GM21528 (cell line): ENCODE data around the gene INPP5K.
"Not testable (repeated sequence)": the region's sequence is repeated elsewhere in the genome, so short reads cannot be mapped to it uniquely, and the experiment has no call there.

ENCODE experiments used
- ATAC-seq: cut with Tn5 transposase; IDR thresholded peaks from one replicate; pipeline ENCODE4 v1.9.1; 2021; ENCODE audit warnings: mild to moderate bottlenecking, moderate library complexity; ENCODE audit not compliant: unreplicated experiment, low FRiP score

INPP5K gene

DNA sequence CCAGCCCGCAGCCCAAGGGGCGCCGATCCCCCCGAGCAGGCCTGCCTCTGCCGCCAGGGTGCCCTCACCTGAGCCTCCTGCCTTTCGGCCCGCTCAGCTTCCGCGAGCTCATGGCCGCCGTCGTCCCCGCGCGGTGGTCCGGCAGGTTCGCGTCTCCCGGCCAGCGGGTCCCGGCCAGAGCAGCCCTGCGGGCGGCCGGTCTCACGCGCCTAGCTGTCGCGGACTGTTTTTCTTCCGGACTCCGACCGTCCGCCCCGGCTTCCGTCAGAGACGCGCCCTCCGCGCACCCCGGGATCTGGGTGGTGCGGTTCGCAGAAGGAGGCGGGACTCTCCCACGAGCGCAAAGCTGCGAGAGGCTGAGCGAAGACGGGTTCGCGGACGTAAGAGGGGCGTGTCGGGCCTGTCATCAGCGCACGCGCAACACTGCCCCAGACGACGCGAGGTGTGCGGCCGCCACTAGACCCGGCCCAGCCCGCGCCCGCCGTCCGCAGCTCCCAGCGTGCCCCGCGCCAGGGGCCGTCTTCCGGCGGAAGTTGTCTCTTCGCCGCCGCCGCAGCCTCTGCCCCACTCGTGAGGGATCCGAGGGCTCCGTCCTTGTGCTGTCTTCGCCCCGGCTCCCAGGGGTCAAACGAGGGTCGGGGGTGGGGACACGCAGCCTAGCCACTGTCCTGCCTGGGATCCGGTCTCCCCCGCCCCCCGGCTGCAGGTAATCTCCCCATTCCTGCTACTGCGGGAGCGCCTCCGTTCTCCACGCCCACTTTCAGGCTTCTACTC, at the start of gene INPP5K:
INPP5K (minus strand) TSS at position 225 of the 774 bp plus-strand sequence; CDS start at position 112, 113 bp downstream.
- peak; percentile 77 for ATAC-seq

DNA sequence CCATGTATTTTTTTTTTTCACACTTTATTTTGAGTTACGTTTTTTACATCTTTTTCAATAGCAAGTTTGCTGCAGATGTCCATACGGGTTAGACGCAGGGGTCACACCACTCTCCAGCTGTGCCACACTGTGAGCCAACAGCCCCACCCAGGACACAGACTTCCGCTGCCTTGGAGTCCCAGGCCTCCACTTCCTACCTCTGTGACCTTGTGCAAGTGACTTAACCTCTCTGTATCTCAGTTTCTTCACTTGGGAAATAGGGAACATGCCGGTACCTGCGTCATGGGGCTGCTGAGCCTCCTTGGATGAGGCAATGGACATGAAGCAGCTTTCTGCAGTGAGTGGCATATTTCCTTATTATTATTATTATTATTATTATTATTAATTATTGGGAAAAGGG, 49.5 kb upstream of the INPP5K start:
- ATAC-seq: no peak

DNA sequence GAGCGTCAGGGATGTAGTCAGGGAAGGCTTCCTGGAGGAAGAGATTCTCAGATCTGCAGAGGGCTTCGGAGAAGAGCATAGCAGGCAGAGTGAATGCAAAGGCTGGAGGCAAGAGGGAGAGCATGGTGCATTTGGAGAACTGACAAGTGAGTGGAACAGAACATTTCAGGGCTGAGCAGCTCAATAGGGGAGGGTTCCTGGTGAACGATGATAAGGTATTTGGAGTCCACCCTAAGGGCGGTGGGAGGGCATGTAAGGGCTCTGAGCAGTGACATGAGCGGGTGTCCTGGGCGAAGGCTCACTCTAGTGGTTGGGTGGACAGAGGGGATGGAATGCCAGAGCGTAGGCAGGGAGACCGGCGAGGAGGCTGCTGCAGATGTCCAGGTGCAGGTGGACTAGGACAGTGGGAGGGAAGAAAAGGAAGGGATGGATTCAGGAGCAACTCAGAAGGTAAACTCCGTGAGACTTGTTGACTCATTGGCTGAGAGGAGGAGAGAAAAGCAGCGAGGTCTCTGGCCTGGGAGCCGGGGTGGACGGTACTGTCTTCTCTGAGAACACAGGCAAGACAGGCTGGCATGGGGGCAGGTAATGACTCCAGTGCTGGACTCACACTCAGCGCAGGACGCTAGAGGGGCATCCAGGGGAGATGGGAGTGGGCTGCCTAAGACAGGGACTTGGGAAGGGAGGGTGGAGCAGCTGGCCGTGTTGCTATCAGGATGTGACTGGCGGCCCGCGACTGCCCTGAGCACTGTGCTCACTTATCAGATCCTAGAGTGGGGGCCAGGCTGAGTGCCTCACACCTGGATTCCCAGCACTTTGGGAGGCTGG, 47.6 kb upstream of the INPP5K start:
- no peak for ATAC-seq

DNA sequence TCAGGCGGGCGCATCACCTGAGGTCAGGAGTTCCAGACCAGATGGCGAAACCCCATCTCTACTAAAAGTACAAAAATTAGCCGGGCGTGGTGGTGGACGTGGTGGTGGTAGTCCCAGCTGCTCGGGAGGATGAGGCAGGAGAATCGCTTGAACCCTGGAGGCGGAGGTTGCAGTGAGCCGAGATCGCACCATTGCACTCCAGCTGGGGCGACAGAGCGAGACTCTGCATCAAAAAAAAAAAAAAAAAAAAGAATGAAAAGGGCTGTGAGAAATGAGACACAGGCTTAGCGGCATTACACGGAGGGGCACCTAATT, 47.0 kb upstream of the INPP5K start:
- ATAC-seq: not testable (repeated sequence)

DNA sequence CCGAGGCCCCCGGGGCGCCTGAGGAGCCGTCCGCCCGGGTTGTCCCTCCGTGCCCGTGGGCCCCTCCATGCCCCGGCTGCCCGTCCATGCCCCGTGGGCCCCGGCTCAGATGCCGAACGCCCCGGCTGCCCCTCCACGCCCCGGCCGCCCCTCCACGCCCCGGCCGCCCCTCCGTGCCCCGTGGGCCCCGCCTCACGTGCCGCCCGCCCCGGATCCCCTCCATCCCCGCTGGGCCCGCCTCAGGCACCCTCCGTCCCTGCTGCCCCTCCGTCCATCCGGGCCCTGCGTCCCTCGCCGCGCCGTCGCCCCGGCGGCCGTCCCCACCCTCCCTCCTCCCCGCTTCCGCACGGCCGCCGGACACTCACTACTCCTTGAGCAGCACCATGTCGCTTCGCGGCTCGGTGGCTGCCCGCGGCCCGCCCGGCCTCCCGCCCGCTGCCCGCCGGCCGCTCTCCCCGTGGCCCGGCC, 45.8 kb upstream of the INPP5K start:
- ATAC-seq: no peak

DNA sequence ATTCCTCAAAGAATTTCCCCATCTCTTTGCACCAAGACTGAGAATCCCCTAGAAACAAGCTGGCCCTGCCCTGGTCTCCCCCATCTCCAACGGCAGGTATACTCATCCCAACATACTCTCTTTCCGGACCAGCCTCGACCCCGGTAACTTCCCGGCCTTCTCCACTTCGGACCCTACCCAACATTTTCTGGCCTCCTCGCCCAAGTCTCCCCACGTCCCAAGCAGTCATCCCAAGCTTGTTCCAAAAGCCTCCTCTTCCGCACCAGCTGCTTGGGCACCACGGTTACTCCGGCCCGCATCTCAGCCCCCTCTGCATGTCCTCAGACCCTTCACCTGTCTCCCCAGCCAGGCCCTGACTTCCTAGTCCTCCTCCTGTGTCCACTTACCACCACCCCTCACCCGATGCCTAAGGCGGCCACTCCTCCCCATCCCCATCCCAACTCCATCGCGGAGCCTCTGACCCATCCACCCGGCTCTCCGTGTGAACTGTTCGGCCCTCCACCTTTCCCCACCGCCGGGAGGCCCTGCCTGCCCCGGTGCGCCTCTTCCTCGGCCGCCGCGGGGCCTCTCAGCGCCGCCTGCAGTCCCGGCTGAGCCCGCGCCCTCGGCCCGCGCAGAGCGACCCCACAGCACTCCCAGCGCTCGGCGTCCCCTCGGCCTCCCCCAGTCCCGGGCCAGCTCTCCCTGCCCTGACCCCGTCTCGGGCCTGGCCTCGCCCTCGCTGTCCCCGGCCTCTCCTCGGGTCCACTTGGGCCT, 45.2 kb upstream of the INPP5K start:
- ATAC-seq: no peak

DNA sequence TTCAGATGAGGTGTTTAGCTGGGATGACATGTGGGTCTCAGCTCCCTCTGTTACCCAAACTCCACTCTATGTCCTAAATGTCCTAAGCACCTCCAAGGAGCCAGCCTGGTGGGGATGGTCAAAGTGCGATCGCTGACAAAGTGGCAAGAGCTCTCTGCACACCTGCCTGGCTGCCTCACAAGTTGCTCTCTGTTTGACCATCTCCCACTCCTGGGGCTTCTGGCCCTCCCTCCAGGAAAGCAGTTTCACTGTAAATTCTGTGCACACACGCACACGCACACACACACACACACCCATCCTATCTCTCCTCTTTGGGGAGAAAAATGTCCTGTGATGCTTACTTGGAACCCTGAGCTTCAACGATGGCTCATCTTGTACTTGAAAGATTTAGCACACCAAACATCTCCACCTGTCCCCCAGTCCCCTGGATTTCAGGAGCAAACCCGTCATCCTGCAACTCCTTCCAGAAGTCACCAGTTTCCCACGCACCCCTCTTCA, 44.5 kb upstream of the INPP5K start:
- no peak for ATAC-seq

DNA sequence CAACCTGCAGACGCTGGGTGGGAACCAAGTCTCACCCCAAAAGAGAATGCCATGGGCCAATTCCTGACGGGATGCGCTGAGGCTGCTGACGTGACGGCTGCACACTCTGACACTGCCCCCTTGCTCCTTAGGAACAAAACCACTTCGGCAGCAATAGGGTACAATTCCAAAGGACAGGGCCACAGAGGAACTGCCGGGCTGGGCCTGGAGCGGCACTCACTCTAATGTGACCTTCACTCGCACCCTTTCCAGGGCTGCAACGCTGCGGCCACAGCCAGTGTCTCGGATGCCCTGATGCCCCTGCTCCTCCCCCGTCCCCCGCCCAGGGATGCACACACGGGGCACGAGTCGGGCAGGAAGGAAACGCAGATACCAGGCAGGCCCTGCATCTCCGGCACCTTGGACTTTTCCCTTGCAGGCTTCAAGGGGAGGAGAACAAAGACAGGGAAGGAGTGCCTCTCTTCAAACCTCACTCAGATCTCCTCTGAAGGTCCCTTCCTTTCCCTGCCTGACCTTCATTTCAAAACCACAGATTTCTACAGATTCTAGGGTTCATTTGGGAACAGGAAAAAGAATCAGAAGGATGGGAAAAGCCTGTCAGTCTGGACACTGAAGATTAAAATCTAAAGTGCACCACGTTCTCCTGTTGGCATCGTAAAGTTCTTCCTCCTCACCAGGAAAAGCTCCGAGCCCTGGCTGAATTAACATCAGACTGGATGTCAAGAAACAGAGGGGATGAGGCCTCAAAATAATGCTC, 43.9 kb upstream of the INPP5K start:
- no peak for ATAC-seq

DNA sequence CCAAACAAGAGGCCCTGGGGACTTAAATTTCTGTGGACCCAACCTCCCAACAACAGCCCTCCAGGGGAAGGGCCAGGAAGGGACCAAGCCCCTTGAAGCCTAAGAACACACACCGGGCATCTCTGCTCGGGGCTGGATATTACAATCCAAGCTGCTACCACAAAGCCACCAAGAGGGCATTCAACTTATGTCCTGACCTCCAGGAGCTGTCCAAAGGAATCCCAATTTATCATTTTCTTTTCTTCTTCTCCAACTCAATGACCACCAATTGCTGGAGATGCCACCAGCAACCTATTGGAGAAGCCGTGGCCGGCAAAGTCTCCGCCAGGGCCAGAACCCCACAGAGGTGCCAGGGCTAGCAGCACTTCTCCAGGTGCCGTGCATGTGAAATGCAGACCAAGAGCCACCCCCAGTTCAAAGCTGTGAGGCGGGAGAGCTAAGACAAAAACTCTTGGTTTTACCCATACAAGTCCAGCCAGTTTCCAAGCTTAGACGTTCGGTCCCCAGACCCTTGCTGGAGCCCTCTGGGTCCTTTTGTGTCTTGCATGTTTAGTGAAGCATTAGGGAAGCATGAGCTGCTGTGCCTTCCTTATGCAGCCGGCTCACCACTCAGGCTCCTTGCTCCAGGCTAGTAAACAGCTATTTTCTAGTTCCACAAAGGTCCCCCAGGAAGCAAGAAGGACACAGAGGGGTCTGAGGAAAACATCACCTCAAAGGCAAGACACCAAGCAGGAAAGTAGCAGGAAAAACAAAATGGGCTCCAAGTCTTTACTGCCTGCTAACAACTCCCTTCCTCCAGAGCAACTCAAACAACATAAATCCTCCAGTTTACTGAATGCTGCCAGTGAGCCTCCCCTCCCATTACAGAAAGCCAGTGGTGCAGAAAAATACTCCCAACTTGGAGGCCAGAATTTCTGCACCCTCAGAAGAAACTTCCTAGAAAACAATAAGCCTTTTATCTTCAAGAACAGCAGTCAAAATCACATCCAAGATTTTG, 42.9 kb upstream of the INPP5K start:
- ATAC-seq: no peak

DNA sequence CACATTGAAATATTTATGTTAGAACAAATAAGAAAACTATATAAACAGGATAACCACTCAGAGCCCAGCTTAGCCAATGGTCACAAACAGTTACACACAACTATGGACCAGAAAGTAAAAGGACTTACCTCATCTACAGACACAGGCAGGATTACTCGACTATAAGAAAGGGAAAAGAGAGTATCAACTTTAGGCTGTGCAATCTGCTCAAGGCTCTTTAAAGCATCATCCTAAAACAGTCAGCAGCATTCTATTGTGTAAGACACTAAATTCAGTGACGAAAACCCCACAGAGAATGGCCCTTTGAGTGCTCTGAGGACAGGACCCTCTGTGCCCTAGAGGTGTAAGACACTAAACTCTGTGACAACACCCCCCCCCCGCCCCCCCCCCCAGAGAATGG, 42.0 kb upstream of the INPP5K start:
- no peak for ATAC-seq

DNA sequence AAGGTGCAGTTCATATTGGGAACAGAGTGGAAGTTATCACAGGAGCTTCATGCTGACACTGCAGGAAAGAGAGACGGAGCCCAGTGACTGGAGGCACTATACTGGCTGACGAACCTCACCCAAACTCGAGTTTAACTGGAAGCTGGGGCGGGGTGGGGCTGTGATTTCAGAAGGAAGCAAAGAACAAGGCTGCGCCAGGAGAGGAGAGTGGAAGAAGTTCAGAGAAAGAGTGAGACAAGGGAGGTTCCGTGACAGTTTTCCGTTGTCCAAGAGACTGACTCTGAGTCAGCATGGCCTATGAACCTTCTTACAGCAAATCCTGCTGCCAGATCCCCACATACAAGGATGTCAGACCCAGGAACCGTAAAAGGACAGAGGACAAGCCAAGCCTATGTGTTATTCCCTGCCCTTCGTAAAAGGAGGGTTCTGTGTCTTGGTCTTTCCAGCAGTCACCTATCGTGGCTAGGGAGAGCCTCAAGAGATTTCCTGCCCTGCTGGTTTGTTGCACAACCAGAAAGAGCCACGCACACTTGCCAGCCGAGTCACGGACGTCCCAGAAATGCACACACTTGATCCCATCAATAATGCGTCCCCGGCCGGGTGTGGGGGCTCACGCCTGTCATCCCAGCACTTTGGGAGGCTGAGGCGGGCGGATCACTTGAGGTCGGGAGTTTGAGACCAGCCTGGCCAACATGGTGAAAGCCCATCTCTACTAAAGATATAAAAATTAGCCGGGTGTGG, 41.1 kb upstream of the INPP5K start:
- no peak for ATAC-seq

DNA sequence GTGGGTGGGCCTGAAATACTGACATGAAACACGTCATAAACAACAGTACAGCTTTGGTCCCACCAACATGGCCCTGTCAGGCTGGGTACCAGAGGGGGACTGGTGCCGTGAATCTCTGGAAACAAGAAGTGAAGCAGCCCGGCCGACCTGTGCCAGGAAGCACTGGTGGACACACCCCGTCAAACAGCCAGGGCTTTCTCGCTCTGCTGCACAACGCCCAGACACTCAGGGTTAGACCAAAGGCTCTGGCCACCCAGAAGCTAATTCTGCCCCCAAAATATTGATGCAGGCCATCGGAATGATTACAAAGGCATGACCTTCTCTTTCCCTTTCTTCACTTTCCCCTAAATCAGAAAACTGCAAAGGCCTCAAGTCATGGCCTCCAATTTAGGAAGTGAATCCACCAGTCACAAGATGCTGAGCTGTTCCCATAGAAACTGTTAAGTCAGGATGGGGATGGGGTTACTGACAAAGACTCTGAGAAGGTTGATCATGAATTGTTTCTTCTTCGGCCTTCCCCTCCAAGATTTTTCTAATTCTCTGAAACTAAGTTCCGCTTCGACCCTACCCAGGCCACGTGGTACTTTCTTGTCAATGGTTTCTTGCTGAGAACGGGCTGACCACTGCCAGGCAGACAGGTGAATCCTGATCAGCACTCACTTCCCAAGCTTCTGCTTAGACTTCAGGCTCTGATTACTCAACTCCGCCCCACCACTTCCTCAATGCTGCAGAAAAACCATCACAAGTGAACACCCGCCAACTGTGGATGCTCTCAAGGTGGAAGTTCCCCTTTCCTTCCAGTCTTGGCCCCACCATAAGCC, 39.4 kb upstream of the INPP5K start:
- ATAC-seq: no peak

DNA sequence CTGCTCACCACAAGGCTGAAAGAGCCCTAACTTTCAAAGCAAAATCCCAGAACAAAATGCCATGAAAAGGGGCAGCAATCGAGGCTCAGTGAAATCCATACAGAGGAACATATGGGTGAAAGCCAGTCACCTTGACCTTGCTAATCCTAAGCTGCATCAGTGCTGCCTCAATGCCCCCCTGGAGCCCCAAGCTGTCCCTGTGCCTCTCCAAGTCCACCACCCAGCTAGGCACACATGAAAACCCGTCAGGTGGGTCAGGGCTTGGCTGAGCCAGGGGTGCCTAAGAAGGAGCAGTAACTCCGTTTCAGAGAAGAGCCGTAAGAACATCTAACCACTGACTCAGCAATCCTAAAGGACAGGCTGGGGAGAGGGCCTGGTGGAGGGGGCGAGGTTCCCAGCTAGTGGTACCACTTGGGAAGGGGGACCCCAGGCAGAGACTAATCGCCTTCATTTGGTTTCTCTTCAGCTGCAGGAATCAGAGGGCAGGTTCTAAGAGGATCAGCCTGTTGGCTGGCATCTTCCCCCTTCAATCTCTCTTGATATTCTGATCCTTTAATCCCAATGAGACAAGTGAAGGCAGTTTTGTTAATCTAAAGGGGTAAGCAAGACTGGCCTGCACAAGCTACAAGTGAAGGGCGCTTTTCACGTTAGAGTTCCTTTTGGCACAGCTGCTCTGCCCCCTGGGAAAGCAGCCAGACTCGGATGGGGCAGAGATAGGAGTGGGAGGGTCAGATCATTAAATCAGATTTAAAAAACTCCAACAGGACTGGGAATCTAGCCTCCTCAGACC, 38.5 kb upstream of the INPP5K start:
- no peak for ATAC-seq

DNA sequence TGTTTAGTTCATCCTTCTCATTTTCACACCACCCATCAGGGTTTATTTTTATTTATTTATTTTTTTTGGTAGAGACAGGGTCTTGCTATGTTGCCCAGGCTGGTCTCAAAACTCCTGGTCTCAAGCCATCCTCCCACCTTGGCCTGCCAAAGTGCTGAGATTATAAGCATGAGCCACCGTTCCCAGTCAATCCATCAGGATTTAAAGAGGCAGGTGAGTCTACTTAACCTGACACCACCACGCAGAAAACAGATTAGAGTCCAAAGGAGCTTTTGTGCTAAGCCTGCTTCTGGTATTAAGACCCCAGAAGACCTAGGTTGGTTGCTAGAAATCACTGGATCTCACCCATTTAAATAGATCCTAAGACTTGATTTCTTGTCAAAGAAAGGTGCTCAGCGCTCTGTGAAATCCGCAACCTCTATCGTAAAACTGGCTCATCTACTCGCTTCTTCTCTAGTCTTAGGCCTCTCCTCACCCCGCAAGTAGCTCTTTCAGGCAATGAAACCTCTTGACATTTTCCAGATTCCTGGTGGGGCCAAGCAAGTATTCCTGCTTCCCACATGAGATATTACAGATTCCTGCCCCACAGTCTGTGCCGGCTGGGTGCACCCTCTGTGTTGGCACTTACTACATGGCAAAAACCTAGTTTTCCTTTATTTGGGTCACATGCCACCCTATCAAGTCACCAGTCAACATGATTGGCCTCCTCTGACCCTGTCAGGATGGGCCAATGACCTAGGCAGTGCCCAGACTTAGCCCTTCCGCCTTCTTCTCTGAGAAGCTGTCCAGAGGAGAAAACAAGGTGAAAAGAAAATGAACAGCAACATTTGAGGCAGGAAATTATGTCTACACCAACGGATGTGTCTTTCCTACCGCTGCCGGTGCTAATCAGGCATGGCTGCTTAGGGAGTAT, 37.2 kb upstream of the INPP5K start:
- no peak for ATAC-seq

DNA sequence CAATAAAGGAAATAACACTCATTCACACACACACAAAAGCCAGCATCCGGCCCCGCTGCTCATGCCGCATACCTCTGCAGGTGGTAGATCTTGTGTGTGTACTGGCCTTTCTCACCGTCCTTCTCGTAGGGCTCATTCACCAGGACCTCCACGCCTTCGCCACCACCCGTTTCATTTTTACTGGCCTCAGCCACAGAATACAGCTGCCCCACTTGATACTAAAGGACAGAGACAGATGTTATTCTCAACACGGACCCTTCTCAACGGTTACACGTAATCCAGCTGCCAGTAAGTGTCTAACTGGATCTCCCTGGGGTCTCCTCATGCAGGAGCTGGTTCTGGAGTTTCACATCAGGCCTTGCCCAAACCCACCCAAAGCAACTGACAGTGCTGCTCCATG, 36.5 kb upstream of the INPP5K start:
- no peak for ATAC-seq

DNA sequence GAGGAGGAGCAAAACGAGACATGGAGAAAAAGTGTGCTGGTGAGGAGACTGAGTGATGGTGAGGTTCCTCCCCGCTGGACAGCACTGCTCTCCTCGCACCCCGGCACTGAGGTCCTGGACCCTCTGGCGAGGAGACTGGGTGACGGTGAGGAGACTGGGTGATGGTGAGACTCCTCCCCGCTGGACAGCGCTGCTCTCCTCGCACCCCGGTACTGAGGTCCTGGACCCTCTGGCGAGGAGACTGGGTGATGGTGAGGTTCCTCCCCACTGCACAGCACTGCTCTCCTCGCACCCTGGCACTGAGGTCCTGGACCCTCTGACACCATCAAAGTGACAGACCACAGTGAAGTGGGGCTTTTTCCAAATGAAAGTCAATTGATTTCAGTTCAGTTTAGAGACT, 35.3 kb upstream of the INPP5K start:
- ATAC-seq: no peak
